Muscle layer of colon (tissue), 2 donors: ENCODE results near the gene LBX2.

Experiments used
- H3K27ac ChIP-seq: one replicate; pipeline ENCODE4 v1.7.0; 2013; ENCODE audit warnings: low read depth, mild to moderate bottlenecking, low read length, moderate library complexity
- H3K27me3 ChIP-seq, 2 donors: one replicate each; pipeline ENCODE4 v1.7.0; 2013; ENCODE audit warnings: low read length in 2 of 2, mild to moderate bottlenecking in 2 of 2; ENCODE audit not compliant: insufficient read depth in 2 of 2, control insufficient read depth in 1 of 2
- H3K36me3 ChIP-seq: one replicate; pipeline ENCODE4 v1.7.0; 2013; ENCODE audit warnings: mild to moderate bottlenecking, low read length; ENCODE audit not compliant: insufficient read depth
- H3K4me1 ChIP-seq: one replicate; pipeline ENCODE4 v1.7.0; 2013; ENCODE audit warnings: mild to moderate bottlenecking, low read length; ENCODE audit not compliant: insufficient read depth
- H3K4me3 ChIP-seq, 2 donors: one replicate each; pipeline ENCODE4 v1.7.0; 2013; ENCODE audit warnings: low read length in 2 of 2, low read depth in 1 of 2, mild to moderate bottlenecking in 1 of 2, moderate library complexity in 1 of 2
- H3K9ac ChIP-seq: one replicate; pipeline ENCODE4 v1.7.0; 2013; ENCODE audit warnings: low read length
- H3K9me3 ChIP-seq: one replicate; pipeline ENCODE4 v1.7.0; 2013; ENCODE audit warnings: mild to moderate bottlenecking, low read length
- donor health status: abdominal sarcoma.
- donor health status: Adenocarcinoma of cecum.

LBX2 gene, protein sequence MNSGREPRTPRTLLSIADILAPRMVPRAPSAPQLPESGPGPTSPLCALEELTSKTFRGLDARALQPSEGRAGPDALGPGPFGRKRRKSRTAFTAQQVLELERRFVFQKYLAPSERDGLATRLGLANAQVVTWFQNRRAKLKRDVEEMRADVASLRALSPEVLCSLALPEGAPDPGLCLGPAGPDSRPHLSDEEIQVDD

DNA sequence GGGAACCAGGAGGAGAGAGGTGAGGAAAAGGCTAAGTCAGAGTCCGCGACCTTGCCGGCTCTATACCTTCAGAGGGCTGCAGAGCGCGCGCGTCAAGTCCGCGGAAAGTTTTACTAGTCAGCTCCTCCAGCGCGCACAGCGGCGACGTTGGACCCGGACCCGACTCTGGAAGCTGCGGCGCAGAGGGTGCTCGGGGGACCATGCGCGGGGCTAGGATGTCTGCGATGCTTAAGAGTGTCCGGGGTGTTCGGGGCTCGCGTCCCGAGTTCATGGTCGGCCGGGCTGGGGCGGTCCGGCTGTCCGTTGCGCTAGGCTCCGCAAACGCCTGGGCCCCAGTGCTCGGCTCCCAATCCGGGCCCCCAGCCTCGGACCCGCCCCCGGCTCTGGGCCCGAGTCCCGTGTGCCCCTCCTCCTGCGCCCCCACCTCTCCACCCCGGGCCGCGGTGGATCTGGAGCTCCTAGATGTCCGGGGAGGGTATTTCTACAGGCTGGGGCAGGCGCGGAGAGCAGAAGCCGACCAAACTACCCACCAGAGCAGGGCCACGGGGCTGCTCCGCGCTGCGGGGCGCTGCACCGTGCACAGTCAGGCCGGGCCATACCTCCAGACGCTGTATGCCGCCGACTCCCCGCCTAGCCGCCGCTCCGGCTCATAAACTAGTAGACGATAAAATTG, at the start of gene LBX2:
Gene LBX2, minus strand, starts transcription at position 337 of the 673 bp plus-strand sequence. Its CDS starts 66 bp downstream, at position 271.
- H3K9me3 ChIP-seq, result no peaks in the 10 kb centered on the region
- H3K27ac ChIP-seq, result no peak within 1 kb of the TSS
- H3K36me3 ChIP-seq, result peaks cover 2% of the 10 kb centered on the region
- H3K4me3 ChIP-seq, result peak within 1 kb of the TSS; percentile 5 to 38
- no peak within 1 kb of the TSS for H3K9ac ChIP-seq
- peaks cover 16% of the 10 kb centered on the region for H3K4me1 ChIP-seq
- H3K27me3 ChIP-seq, result peaks cover 24 to 75% of the 10 kb centered on the region in 2 donors

DNA sequence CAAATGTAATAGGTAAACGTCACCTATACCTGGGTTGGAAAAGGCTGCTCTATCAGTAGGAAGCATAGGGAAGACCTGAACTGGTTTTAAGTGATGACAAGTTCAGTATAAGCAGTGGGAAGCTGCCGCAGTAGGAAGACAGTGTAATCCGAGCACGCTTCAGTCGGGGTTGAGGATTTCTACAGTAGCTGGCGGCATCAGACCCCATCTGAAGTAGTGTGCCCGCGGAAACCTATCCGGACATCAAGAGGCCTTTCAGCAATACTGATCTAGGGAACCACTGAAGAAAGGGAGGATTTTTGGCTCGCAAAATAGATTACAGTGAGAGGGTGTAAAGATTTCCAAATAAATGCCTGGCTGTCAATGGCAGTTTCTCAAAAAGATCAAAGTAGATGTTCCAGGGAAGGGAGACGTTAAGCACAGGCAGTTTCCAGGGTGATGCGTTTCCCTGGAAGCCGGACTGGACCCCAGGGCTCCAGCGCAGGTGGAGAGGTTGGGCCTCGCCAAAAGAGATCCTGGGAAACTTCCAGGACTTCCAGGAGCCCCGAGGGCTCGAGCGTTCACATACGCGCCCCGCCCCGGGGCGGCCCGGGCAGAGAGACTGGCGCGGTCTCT, 49.0 kb upstream of the LBX2 start:
- H3K27me3 ChIP-seq, result no peaks in the 10 kb centered on the region
- no peaks in the 10 kb centered on the region for H3K9me3 ChIP-seq
- no peak overlapping the region for H3K9ac ChIP-seq
- peak overlapping the region; percentile 37 to 77 for H3K4me3 ChIP-seq
- H3K27ac ChIP-seq, result peak overlapping the region; percentile 63
- peaks cover 15% of the 10 kb centered on the region for H3K4me1 ChIP-seq
- H3K36me3 ChIP-seq, result no peaks in the 10 kb centered on the region

DNA sequence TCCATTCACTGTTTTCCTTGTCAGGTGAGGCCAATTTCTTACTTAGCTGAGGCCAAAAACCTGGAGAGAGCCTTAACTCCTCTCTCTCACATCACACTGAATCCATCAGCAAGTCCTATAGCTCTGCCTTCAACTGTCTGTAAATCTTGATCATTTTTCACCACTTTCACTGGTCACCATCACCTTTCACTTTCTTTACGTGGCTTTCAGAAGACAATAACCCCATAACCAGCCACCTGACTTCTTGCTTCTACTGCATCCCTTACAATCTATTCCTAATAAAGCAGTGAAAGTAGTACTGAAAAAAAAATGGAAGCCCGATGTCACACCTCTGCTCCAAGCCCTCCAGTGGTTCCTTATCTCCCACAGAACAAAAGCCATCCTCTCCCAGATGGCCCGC, 46.6 kb upstream of the LBX2 start:
- Histone ChIP-seq H3K36me3 (no peaks in the 10 kb centered on the region), H3K9me3 (no peaks in the 10 kb centered on the region), H3K4me3 (no peak overlapping the region), H3K27ac (no peak overlapping the region), H3K9ac (no peak overlapping the region), H3K27me3 (no peaks in the 10 kb centered on the region), H3K4me1 (peaks cover 15% of the 10 kb centered on the region)

DNA sequence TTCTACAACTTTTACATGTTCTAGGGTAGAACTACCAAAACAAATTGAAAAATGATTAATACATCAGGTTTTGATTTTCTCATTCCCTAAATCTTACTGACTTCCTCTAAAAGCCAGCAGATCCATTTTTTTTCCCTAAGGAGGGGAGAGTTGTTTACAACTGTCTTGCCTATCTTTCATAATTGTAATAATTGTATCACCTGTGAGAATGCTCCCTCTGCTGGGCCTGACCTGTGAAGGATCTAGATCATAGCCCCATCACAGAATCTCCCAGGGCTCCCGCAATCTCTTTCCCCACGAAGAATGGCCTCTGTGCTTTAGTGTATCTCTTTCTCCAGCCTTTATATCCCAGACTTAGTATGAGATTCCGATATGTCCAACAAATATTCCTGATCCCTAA, 45.2 kb upstream of the LBX2 start:
- H3K27ac ChIP-seq, result no peak overlapping the region
- peaks cover 10% of the 10 kb centered on the region for H3K4me1 ChIP-seq
- H3K9ac ChIP-seq, result no peak overlapping the region
- no peaks in the 10 kb centered on the region for H3K9me3 ChIP-seq
- H3K4me3 ChIP-seq, result no peak overlapping the region
- H3K36me3 ChIP-seq, result no peaks in the 10 kb centered on the region
- H3K27me3 ChIP-seq, result no peaks in the 10 kb centered on the region

DNA sequence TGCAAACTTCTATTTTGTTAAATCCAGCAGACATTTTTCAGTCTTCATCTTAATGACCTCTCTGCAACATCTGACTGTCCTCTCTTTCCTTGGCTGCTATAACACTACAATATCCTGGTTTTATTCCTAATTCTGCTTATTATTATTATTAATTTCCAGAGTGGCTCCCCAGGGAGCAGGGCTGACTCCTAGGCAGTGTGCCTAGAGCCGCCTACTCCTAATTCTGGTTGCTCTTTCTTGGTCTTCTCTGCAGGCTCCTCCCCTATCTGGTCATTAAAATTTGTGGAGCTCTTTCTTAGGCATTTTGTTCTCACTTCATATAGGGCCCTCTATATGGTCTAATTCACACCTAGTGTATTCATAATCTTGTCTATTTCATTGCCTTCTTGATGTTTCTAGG, 43.6 kb upstream of the LBX2 start:
- H3K4me3 ChIP-seq, result no peak overlapping the region
- no peaks in the 10 kb centered on the region for H3K4me1 ChIP-seq

DNA sequence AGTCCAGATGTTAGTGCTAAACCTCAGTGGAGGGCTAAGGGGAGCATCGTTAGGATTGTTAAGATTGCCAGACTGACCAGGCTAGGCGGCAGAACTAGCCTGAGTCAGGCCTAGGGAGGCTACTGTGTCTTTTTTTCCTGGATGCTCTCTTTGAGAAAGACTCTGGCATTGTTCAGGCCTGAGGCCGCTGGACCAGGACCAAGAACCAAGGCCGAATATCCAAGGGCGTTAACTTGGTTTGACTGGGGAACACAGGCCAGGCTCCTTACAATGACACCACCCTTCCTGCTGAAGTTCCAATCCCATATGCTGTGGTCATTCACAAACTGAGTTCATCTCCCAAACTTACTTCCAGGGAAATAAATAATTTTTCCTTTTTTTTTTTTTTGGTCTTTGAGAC, 40.9 kb upstream of the LBX2 start:
- H3K9ac ChIP-seq, result no peak overlapping the region
- no peaks in the 10 kb centered on the region for H3K9me3 ChIP-seq
- H3K27ac ChIP-seq, result no peak overlapping the region
- H3K36me3 ChIP-seq, result no peaks in the 10 kb centered on the region
- no peaks in the 10 kb centered on the region for H3K27me3 ChIP-seq
- H3K4me3 ChIP-seq, result no peak overlapping the region
- H3K4me1 ChIP-seq, result no peaks in the 10 kb centered on the region

More for the DNA sequence above, 43.6 kb upstream of the LBX2 start:
- Histone ChIP-seq H3K27me3 (no peaks in the 10 kb centered on the region), H3K36me3 (no peaks in the 10 kb centered on the region), H3K9me3 (no peaks in the 10 kb centered on the region), H3K27ac (no peak overlapping the region), H3K9ac (no peak overlapping the region)

DNA sequence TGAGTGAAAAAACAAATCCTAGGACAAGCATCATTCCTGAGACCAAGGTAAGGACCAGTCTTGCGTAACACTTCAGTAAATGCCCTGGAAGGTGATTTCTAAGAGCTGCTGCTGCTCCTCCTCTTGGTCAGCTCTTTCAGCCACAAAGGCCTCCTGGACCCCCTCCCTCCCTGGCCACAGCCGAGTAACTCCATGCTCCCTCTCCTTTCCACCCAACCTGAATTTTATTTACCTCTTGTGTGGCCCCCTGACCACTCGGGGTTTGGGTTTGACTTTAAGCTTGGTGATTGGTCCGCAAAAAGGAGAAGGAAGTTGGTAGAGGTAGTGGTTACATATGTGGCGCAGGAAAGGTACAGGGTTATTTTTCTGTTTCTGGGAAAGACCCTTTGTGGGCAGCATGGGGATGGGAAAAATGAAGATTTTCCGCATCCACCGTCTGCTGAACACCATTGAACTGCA, 39.5 kb upstream of the LBX2 start:
- Histone ChIP-seq H3K27me3 (no peaks in the 10 kb centered on the region), H3K9ac (no peak overlapping the region), H3K4me1 (no peaks in the 10 kb centered on the region), H3K9me3 (no peaks in the 10 kb centered on the region), H3K27ac (no peak overlapping the region), H3K4me3 (no peak overlapping the region), H3K36me3 (no peaks in the 10 kb centered on the region)

DNA sequence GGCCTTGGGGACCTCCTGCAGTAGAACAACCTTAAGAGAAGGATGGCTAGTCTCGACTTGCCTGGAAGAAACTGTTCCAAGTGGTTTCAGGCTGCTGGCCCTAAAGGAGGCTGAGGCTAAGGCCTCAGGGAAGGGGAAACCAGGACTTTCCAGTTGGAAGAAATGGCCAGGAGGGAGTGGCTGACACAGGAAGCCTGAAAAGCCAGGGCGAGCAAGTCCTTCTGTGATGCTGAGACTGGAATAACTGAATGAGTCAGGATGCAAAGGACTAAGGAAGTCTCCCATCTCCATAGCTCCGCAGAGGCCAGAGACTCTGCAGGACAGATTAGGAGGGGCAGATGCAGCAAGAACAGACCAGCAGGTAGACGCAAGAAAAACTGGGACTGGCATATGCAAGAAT, 37.7 kb upstream of the LBX2 start:
- Histone ChIP-seq H3K4me3 (no peak overlapping the region), H3K9ac (no peak overlapping the region), H3K4me1 (no peaks in the 10 kb centered on the region), H3K9me3 (no peaks in the 10 kb centered on the region), H3K27ac (no peak overlapping the region), H3K27me3 (no peaks in the 10 kb centered on the region), H3K36me3 (peaks cover 6% of the 10 kb centered on the region)

DNA sequence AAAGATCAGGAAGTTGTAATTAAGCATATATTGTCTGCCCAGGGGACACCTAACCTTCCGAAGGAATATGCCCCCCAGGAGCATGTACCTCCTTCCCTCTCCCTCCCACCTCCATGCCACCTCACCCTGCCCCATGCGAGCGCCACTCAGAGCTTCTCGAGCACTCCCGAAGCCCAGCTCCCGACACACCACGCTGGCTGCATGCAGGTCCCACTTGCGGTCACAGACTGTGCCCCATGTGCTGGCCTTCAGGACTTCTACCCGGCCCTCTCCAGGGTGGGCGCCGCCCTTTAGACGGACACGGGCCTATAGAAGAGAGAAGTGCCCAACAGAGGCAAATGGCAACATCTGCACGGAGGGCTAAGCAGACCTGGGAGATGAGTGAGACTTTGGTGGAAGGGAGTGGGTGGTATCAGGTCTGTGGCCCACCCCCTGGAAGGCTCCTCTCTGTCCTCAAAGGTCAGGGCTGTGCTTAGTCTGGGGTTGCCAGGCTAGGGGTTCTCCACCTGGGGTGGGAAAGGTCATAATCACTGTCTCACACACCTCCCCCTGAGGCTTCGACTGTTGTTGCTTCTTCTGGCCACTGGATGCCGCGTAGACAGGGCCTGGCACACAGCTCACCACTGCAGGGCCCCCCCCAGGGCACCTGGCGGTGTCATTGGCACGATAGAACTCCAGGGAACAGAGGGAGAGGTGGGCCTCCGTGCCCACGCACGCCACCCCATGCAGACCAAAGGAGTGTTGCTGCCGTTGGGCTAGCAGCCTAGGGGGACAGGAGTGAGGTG, 37.0 kb upstream of the LBX2 start:
- Histone ChIP-seq H3K4me1 (peaks cover 3% of the 10 kb centered on the region), H3K36me3 (peaks cover 13% of the 10 kb centered on the region), H3K4me3 (no peak overlapping the region), H3K9me3 (no peaks in the 10 kb centered on the region), H3K9ac (no peak overlapping the region), H3K27me3 (no peaks in the 10 kb centered on the region), H3K27ac (no peak overlapping the region)

DNA sequence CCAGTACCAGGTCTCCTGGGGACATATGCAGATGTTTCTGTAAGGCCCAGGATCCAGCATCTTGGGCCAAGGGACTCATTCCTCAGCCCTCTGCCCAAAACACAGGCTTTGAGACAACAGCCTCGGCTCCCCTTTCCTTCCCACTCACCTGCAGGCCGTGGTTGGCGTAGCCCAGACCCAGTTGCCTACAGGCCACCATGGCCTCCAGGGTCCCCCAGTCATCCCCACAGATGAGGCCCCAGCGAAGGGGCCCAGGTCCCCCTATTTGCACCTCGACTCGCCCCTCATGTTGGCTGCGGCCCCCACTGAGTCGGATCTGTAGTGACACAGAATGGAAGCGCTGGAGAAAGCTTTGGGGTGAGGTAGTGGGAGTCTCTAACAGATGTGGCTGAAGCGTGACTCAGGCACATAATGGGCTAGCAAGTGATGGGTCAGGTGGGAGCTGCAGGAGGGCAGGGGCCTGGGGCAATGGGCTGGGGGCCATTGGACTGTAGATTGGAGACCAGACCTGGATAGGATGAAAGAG, 36.1 kb upstream of the LBX2 start:
- H3K9ac ChIP-seq, result no peak overlapping the region
- H3K4me3 ChIP-seq, result no peak overlapping the region
- peaks cover 16% of the 10 kb centered on the region for H3K36me3 ChIP-seq

DNA sequence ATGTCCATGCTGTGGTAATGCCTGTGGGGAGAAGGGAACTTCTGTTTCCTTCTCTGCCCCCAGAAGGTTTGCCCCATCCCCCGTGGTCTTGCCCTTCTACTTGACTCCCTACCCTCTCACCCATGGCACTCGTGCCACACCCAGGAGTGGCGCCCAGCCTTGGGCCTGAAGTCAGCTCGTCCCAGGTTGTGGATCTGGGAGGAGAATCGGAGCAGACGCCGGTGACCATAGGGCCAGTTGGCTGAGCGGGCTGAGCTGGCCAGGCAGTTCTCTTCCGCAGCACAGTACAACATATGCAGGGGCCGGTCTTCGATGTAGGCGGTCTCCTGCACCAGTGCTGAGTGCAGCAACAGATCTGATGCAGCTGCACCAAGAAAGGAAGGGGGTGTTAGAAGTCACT, 35.0 kb upstream of the LBX2 start:
- H3K9ac ChIP-seq, result no peak overlapping the region
- H3K27me3 ChIP-seq, result no peaks in the 10 kb centered on the region
- H3K27ac ChIP-seq, result no peak overlapping the region
- peaks cover 11% of the 10 kb centered on the region for H3K4me1 ChIP-seq
- H3K36me3 ChIP-seq, result peaks cover 16% of the 10 kb centered on the region
- H3K4me3 ChIP-seq, result no peak overlapping the region
- no peaks in the 10 kb centered on the region for H3K9me3 ChIP-seq

More for the DNA sequence above, 36.1 kb upstream of the LBX2 start:
- peaks cover 11% of the 10 kb centered on the region for H3K4me1 ChIP-seq
- H3K9me3 ChIP-seq, result no peaks in the 10 kb centered on the region
- H3K27ac ChIP-seq, result no peak overlapping the region
- no peaks in the 10 kb centered on the region for H3K27me3 ChIP-seq
